ENCODE data around the gene TNRC6C. TPM values are rescaled to one million over a fixed set of nuclear protein-coding genes. Genes with fewer than 3 reads are reported as not detected.

TNRC6C gene
- total and polyA plus RNA-seq, 4 donors: 1.3 to 7.7 (median 2.9) TPM

- TF ChIP-seq RAD21 (IDR thresholded peaks at IDR 0.05) (no peak), HNF4G (IDR thresholded peaks at IDR 0.05) (no peak), FOXA1 (IDR thresholded peaks at IDR 0.05) (no peak)
- TF ChIP-seq, protein P1, sequence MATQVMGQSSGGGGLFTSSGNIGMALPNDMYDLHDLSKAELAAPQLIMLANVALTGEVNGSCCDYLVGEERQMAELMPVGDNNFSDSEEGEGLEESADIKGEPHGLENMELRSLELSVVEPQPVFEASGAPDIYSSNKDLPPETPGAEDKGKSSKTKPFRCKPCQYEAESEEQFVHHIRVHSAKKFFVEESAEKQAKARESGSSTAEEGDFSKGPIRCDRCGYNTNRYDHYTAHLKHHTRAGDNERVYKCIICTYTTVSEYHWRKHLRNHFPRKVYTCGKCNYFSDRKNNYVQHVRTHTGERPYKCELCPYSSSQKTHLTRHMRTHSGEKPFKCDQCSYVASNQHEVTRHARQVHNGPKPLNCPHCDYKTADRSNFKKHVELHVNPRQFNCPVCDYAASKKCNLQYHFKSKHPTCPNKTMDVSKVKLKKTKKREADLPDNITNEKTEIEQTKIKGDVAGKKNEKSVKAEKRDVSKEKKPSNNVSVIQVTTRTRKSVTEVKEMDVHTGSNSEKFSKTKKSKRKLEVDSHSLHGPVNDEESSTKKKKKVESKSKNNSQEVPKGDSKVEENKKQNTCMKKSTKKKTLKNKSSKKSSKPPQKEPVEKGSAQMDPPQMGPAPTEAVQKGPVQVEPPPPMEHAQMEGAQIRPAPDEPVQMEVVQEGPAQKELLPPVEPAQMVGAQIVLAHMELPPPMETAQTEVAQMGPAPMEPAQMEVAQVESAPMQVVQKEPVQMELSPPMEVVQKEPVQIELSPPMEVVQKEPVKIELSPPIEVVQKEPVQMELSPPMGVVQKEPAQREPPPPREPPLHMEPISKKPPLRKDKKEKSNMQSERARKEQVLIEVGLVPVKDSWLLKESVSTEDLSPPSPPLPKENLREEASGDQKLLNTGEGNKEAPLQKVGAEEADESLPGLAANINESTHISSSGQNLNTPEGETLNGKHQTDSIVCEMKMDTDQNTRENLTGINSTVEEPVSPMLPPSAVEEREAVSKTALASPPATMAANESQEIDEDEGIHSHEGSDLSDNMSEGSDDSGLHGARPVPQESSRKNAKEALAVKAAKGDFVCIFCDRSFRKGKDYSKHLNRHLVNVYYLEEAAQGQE (IDR thresholded peaks at IDR 0.05): no peak
Measured at GRCh38 chr17:78016852-78017251, 58.3 kb downstream of the TNRC6C start (continued).

DNA sequence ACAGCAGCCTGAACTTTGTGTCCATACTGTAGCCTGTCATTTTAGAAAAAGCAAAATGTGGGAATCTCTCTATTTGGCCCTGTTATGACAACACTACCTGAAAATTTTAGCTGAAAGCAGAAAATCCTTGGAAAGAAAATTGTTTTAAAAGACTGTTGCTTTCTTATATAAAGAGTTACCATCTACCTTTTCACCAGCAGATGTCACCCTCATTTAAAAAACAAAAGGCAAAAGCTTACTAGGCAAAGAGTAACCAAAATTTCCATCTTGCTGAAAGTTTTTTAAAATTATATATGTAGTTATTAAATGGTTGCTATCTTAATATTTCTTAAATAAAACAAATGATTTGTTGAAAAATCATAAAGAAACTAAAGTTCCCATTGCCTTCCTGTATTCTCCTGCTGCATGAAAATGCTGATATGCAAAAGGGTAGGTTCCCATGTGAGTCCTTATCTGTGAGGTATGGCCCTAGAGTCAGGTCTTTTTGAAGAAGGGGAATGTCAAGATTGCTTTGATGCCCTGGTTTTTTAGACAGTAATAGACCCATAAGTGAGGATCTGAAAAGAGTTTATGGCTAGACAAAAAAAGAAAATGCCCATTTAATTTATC is 61.0 kb downstream of the TNRC6C start:
- no peaks in the 10 kb centered on the region for H3K36me3 ChIP-seq (ENCODE audit: control insufficient read depth in 4 of 4, insufficient read depth in 3 of 4, low read depth in 1 of 4, low read length in 3 of 4)
- H3K27me3 ChIP-seq (ENCODE audit: control insufficient read depth in 4 of 4, insufficient read depth in 4 of 4, low read length in 3 of 4): no peaks in the 10 kb centered on the region
- TF ChIP-seq NR2F2 (IDR thresholded peaks at IDR 0.05) (no peak), FOXA1 (IDR thresholded peaks at IDR 0.05) (no peak), RAD21 (IDR thresholded peaks at IDR 0.05) (peak; percentile 74 to 80), JUND (IDR thresholded peaks at IDR 0.05) (no peak), EGR1 (IDR thresholded peaks at IDR 0.05; ENCODE audit: low read depth in 2 of 2) (no peak)
- TF ChIP-seq, protein P2, sequence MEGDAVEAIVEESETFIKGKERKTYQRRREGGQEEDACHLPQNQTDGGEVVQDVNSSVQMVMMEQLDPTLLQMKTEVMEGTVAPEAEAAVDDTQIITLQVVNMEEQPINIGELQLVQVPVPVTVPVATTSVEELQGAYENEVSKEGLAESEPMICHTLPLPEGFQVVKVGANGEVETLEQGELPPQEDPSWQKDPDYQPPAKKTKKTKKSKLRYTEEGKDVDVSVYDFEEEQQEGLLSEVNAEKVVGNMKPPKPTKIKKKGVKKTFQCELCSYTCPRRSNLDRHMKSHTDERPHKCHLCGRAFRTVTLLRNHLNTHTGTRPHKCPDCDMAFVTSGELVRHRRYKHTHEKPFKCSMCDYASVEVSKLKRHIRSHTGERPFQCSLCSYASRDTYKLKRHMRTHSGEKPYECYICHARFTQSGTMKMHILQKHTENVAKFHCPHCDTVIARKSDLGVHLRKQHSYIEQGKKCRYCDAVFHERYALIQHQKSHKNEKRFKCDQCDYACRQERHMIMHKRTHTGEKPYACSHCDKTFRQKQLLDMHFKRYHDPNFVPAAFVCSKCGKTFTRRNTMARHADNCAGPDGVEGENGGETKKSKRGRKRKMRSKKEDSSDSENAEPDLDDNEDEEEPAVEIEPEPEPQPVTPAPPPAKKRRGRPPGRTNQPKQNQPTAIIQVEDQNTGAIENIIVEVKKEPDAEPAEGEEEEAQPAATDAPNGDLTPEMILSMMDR (IDR thresholded peaks at IDR 0.05; ENCODE audit: low read depth, low read length, missing input control): peak; percentile 51
- peak overlapping the region in 1 of 2 donors; percentile 3 for H3K9ac ChIP-seq (ENCODE audit: low read depth in 1 of 2, low read length in 2 of 2)
- no peaks in the 10 kb centered on the region for H3K9me3 ChIP-seq (ENCODE audit: control insufficient read depth in 4 of 4, low read length in 3 of 4)
- DNase-seq (ENCODE audit: low spot score): no peak
- H3K4me3 ChIP-seq (ENCODE audit: low read depth in 1 of 3, low read length in 3 of 3): no peak overlapping the region
- peaks cover 0 to 10% (median 8%) of the 10 kb centered on the region in 4 donors for H3K4me1 ChIP-seq (ENCODE audit: control insufficient read depth in 4 of 4, insufficient read depth in 4 of 4, low read length in 3 of 4)
- H3K27ac ChIP-seq (ENCODE audit: low read depth in 1 of 2, low read length in 2 of 2): peak overlapping the region in 1 of 2 donors; percentile 62

DNA sequence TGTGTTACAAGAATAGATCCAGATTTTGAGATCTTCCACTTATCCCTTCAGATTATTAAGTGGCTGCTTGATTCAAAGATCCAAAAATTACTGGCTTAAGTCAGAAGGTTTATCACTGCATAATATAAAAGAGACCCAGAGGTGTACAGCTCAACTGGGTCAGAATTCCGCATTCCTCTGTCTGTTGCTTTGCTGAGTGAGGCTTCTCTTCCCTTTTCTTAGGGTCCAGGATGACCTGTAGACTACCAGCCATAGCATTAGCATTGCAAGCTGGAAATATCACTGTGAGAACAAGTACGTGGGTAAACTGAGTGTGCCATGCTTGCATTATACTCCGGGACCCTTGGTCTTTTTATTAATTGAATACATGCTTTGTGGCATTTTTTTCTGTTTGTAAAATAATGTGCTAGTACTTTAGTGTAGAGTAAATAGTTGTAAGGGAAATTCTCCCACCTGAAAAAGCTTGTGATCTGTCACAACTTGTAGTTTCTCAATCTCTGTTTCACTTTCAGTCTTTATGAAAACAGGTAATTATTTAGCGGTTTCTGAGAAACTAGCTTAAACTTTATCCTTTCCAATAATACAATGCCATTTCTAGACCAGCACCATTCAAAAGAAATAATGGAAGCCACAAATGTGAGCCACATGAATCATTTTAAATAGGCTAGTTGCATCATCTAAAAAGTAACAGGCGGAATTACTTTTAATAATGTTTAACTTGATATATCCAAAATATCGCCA is 61.6 kb downstream of the TNRC6C start:
- H3K36me3 ChIP-seq (ENCODE audit: control insufficient read depth in 4 of 4, insufficient read depth in 3 of 4, low read depth in 1 of 4, low read length in 3 of 4): no peaks in the 10 kb centered on the region
- peak overlapping the region in 1 of 2 donors; percentile 3 for H3K9ac ChIP-seq (ENCODE audit: low read depth in 1 of 2, low read length in 2 of 2)
- WGBS: 64% methylated on average over 6 of the region's 6 CpGs
- no peaks in the 10 kb centered on the region for H3K9me3 ChIP-seq (ENCODE audit: control insufficient read depth in 4 of 4, low read length in 3 of 4)
- no peak overlapping the region for H3K4me3 ChIP-seq (ENCODE audit: low read depth in 1 of 3, low read length in 3 of 3)
- H3K4me1 ChIP-seq (ENCODE audit: control insufficient read depth in 4 of 4, insufficient read depth in 4 of 4, low read length in 3 of 4): peaks cover 0 to 10% (median 8%) of the 10 kb centered on the region in 4 donors
- DNase-seq (ENCODE audit: low spot score): no peak
- no peaks in the 10 kb centered on the region for H3K27me3 ChIP-seq (ENCODE audit: control insufficient read depth in 4 of 4, insufficient read depth in 4 of 4, low read length in 3 of 4)
- H3K27ac ChIP-seq (ENCODE audit: low read depth in 1 of 2, low read length in 2 of 2): peak overlapping the region in 1 of 2 donors; percentile 62
- TF ChIP-seq, protein P2 (IDR thresholded peaks at IDR 0.05; ENCODE audit: low read depth, low read length, missing input control): peak; percentile 1
- no peak for TF ChIP-seq JUND (IDR thresholded peaks at IDR 0.05)
